MCF 10A (cell line): Measurements from ENCODE around the gene APOBEC2. TPM values are rescaled to one million over a fixed set of nuclear protein-coding genes. Genes with fewer than 3 reads are reported as not detected.

Source experiments
- BruUV-seq: library from RNA; stranded (reverse); fragments of 400-500 nt; replicated peaks from 2 replicates; lab custom pipeline; 2021; lab: Mats Ljungman, UMichigan
- CTCF ChIA-PET: fragments of 300-600 bp; sonication (Branson Sonifier 250); formaldehyde crosslinking; extraction: SDS; loops from one replicate; lab custom pipeline; 2021; ENCODE audit warnings: antibody characterized with exemption, inconsistent platforms; lab: Yijun Ruan, JAX
- POLR2A ChIA-PET: fragments of 300-600, 350-650 bp; sonication (Branson Sonifier 250); formaldehyde crosslinking; extraction: SDS; loops from one replicate; lab custom pipeline; 2020; ENCODE audit warnings: antibody characterized with exemption, inconsistent platforms; lab: Yijun Ruan, JAX
- DNase-seq: peaks from one replicate; pipeline ENCODE4 v3.0.0-alpha.2; 2018; ENCODE audit not compliant: unreplicated experiment
- H3K27ac Mint-ChIP-seq: one replicate; pipeline ENCODE4 v1.8.0; 2022; ENCODE audit warnings: mild to moderate bottlenecking, low read depth, mixed read lengths; ENCODE audit not compliant: unreplicated experiment
- H3K27me3 Mint-ChIP-seq: one replicate; pipeline ENCODE4 v1.8.0; 2022; ENCODE audit warnings: mixed read lengths; ENCODE audit not compliant: insufficient read depth, unreplicated experiment
- H3K36me3 Mint-ChIP-seq: one replicate; pipeline ENCODE4 v1.8.0; 2022; ENCODE audit warnings: mild to moderate bottlenecking, moderate library complexity, mixed read lengths; ENCODE audit not compliant: insufficient read depth, unreplicated experiment
- H3K4me1 Mint-ChIP-seq: one replicate; pipeline ENCODE4 v1.8.0; 2022; ENCODE audit warnings: mixed read lengths; ENCODE audit not compliant: insufficient read depth, unreplicated experiment
- H3K4me3 Mint-ChIP-seq: one replicate; pipeline ENCODE4 v1.8.0; 2022; ENCODE audit warnings: mild to moderate bottlenecking, moderate library complexity, mixed read lengths; ENCODE audit not compliant: unreplicated experiment
- H3K9me3 Mint-ChIP-seq: one replicate; pipeline ENCODE4 v1.8.0; 2022; ENCODE audit warnings: mixed read lengths; ENCODE audit not compliant: unreplicated experiment
- CTCF ChIP-seq: fragments of 200-600 bp; IDR thresholded peaks from one replicate; pipeline ENCODE4 v1.8.0; 2022; ENCODE audit warnings: antibody characterized with exemption, mild to moderate bottlenecking; ENCODE audit not compliant: unreplicated experiment
- intact Hi-C: fragments of 100-400 bp; cut with micrococcal nuclease; formaldehyde crosslinking; loops from 2 replicates; pipeline ENCODE4 v1.14.1; 2022
- total RNA-seq: library from RNA; stranded (reverse); gene quantifications from 2 replicates; pipeline ENCODE4 v1.2.3, GENCODE V29; 2022

Gene APOBEC2
- total RNA-seq, 1 experiment from 2014 or later: not detected

- TF ChIP-seq CTCF: no peak
- no peak overlapping the region for H3K27ac Mint-ChIP-seq
- CTCF ChIA-PET: interaction anchor here (1.0 to 1.4 kb wide), 3 partner anchors 10 to 122 kb away, joined by 3 to 7 read pairs (median 4); partner anchors contain the start of gene UNC5CL
- H3K4me1 Mint-ChIP-seq: peaks cover 9% of the 10 kb centered on the region
- no TSS peak for BruUV-seq
- DNase-seq: no peak
- H3K4me3 Mint-ChIP-seq: no peak overlapping the region
- POLR2A ChIA-PET: interaction anchor here (0.6 to 2.0 kb wide), 2 partner anchors 10 to 1880 kb away, joined by 4 to 6 read pairs; no protein-coding TSS in a partner anchor
- no peaks in the 10 kb centered on the region for H3K9me3 Mint-ChIP-seq
- no peaks in the 10 kb centered on the region for H3K36me3 Mint-ChIP-seq
- H3K27me3 Mint-ChIP-seq: no peaks in the 10 kb centered on the region
- intact Hi-C loops: no loop called here
Observed at GRCh38 chr6:41017663-41018062, 35.3 kb upstream of the APOBEC2 start.

- CTCF ChIA-PET: interaction anchor here (0.6 to 3.7 kb wide), 12 partner anchors 10 to 1675 kb away, joined by 3 to 18 read pairs (median 4); partner anchors contain the start of genes TSPO2 and UNC5CL
Observed at GRCh38 chr6:41021832-41022231, 31.2 kb upstream of the APOBEC2 start.

GRCh38 chr6:41022294-41022693 is 30.7 kb upstream of the APOBEC2 start:
- no TSS peak for BruUV-seq
- Mint-ChIP-seq H3K4me1 (peaks cover 22% of the 10 kb centered on the region), H3K36me3 (no peaks in the 10 kb centered on the region), H3K4me3 (no peak overlapping the region), H3K27me3 (no peaks in the 10 kb centered on the region), H3K27ac (peak overlapping the region; percentile 63), H3K9me3 (no peaks in the 10 kb centered on the region)
- no peak for TF ChIP-seq CTCF
- POLR2A ChIA-PET: interaction anchor here (0.6 to 1.9 kb wide), 10 partner anchors 14 to 686 kb away, joined by 3 to 9 read pairs (median 4); partner anchors contain the start of genes NFYA and OARD1
- DNase-seq: peak; percentile 76
- intact Hi-C loops: loop anchor here (10.0 kb wide), 1 partner anchor 1647 kb away; no protein-coding TSS in a partner anchor
- CTCF ChIA-PET: interaction anchor here (0.6 to 3.7 kb wide), 13 partner anchors 10 to 1675 kb away, joined by 3 to 18 read pairs (median 4); partner anchors contain the start of genes TSPO2 and UNC5CL

More at GRCh38 chr6:41021832-41022231, 31.2 kb upstream of the APOBEC2 start:
- H3K27me3 Mint-ChIP-seq: no peaks in the 10 kb centered on the region
- no peak overlapping the region for H3K4me3 Mint-ChIP-seq
- H3K27ac Mint-ChIP-seq: peak overlapping the region; percentile 63
- peak; percentile 22 for TF ChIP-seq CTCF
- peak; percentile 76 for DNase-seq
- H3K36me3 Mint-ChIP-seq: no peaks in the 10 kb centered on the region
- H3K4me1 Mint-ChIP-seq: peaks cover 17% of the 10 kb centered on the region
- no peaks in the 10 kb centered on the region for H3K9me3 Mint-ChIP-seq
- intact Hi-C loops: loop anchor here (10.0 kb wide), 1 partner anchor 1647 kb away; no protein-coding TSS in a partner anchor
- POLR2A ChIA-PET: interaction anchor here (0.7 to 1.9 kb wide), 8 partner anchors 13 to 114 kb away, joined by 3 to 9 read pairs (median 4); partner anchors contain the start of genes NFYA and OARD1
- no TSS peak for BruUV-seq

GRCh38 chr6:41023114-41023513 is 29.9 kb upstream of the APOBEC2 start:
- no peak for TF ChIP-seq CTCF
- Mint-ChIP-seq H3K4me1 (peaks cover 30% of the 10 kb centered on the region), H3K9me3 (no peaks in the 10 kb centered on the region), H3K4me3 (no peak overlapping the region), H3K36me3 (no peaks in the 10 kb centered on the region), H3K27me3 (no peaks in the 10 kb centered on the region), H3K27ac (no peak overlapping the region)
- intact Hi-C loops: loop anchor here (10.0 kb wide), 1 partner anchor 1648 kb away; no protein-coding TSS in a partner anchor
- DNase-seq: no peak
- no TSS peak for BruUV-seq
- CTCF ChIA-PET: interaction anchor here (0.6 to 3.7 kb wide), 12 partner anchors 11 to 1676 kb away, joined by 3 to 18 read pairs (median 4); partner anchors contain the start of genes TSPO2 and UNC5CL
- POLR2A ChIA-PET: interaction anchor here (1.0 to 1.9 kb wide), 5 partner anchors 13 to 269 kb away, joined by 3 to 9 read pairs (median 7); partner anchors contain the start of genes NFYA and OARD1
